Upper lobe of left lung (tissue), 4 donors: ENCODE results near the gene ADAM19.

Source experiments
- CTCF ChIP-seq, 6 experiments: fragments of 450-650 bp in 4 of 6; fragments of 200-600 bp in 2 of 6; sonication (generic) in 2 of 6; IDR thresholded peaks; one replicate each; pipeline ENCODE4 v1.5.1; 2016 to 2019; ENCODE audit warnings: antibody characterized with exemption in 6 of 6
- EP300 ChIP-seq, 4 donors: sonication (generic); formaldehyde crosslinking; IDR thresholded peaks; one replicate each; pipeline ENCODE4 v1.5.1; 2017; ENCODE audit warnings: antibody characterized with exemption in 4 of 4, control low read depth in 2 of 4
- POLR2A ChIP-seq, 4 donors: fragments of 450-650 bp; IDR thresholded peaks; one replicate each; pipeline ENCODE4 v1.5.1; 2016 to 2017; ENCODE audit warnings: antibody characterized with exemption in 4 of 4, mild to moderate bottlenecking in 2 of 4

- TF ChIP-seq CTCF (IDR thresholded peaks at IDR 0.05) (no peak), POLR2A (IDR thresholded peaks at IDR 0.05) (no peak), EP300 (IDR thresholded peaks at IDR 0.05) (no peak)
Observed at GRCh38 chr5:157447201-157447637, 128.4 kb downstream of the ADAM19 start.
